ENCODE measurements around the gene GPRC5C. TPM values are rescaled to one million over a fixed set of nuclear protein-coding genes. Genes with fewer than 3 reads are reported as not detected.
A peak's percentile ranks its signal among the peaks of the same experiment; 100 is the strongest.

The GPRC5C gene
- total RNA-seq, 1 experiment from 2014 or later = 15.5 TPM

DNA sequence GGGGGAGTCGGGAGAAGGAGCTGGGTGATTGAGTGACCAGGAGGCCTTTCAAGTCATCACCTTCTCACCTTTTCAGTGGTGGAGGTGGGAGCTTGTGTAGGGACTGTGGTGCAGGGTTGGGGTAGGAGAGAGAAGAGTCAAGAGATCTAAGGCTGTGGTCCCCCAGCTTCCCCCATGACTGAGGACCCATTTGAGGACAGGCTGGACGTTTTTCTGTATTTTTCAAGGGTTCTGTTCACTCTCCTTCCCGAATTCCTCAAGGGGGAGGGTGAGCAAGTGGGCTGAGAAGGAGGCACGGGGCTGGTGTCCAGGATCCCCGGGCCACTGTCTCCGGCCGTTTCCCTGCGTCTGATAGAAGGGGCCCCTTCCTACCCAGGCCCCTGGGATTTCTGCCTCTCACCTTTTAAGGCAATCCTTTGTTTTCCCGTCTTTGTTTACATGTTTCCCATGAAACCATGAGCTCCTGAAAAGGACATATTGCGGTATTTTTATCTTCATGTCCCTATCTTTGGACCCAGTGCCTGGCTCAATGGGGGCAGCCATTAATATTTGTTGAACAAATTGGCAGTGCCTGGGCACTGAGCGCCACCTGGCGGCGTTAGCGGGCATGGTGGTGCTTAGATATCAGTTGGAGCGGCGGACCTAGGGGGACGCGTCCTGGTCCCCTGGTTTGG lies 25.4 kb downstream of the GPRC5C start:
- no peaks in the 10 kb centered on the region for H3K36me3 Mint-ChIP-seq (ENCODE audit: insufficient read depth in 1 of 3, low read depth in 3 of 3)
- H3K27ac ChIP-seq (ENCODE audit: insufficient read length, low read depth, low read length) = no peak overlapping the region
- no peak overlapping the region for H3K56ac ChIP-seq (ENCODE audit: insufficient read length, low read depth, low read length)
- H3K18ac ChIP-seq (ENCODE audit: insufficient read length, low read depth, low read length) = no peak overlapping the region
- H3K79me1 ChIP-seq (ENCODE audit: insufficient read depth, low read depth, low read length, poor library complexity, severe bottlenecking) = no peaks in the 10 kb centered on the region
- WGBS (ENCODE audit: extremely low coverage, insufficient read length, low lambda C conversion rate) = no CpG with 5 or more reads among the region's 18 CpGs
- peaks cover 51% of the 10 kb centered on the region for H3K27me3 Mint-ChIP-seq (ENCODE audit: low read depth)
- no peak overlapping the region for H4K5ac ChIP-seq (ENCODE audit: insufficient read length, low read depth, low read length)
- H3K9me3 Mint-ChIP-seq = no peaks in the 10 kb centered on the region
- H3K9ac ChIP-seq (ENCODE audit: extremely low read depth, insufficient read length, low read length) = no peak overlapping the region
- no peak overlapping the region for H2BK12ac ChIP-seq (ENCODE audit: insufficient read length, low read depth, low read length)
- no peak overlapping the region for H2AFZ ChIP-seq (ENCODE audit: low read length)
- H2AK5ac ChIP-seq (ENCODE audit: insufficient read length, low read length) = no peak overlapping the region
- no peak overlapping the region for H4K8ac ChIP-seq (replicated peaks; ENCODE audit: insufficient read length, low read depth, low read length)
- no peak overlapping the region for H2BK5ac ChIP-seq (ENCODE audit: insufficient read length, low read length)
- no peak overlapping the region for H3T11ph ChIP-seq (ENCODE audit: low read length)
- H3K4me1 Mint-ChIP-seq = peaks cover 30 to 38% of the 10 kb centered on the region in 2 experiments
- TF ChIP-seq, protein P1, sequence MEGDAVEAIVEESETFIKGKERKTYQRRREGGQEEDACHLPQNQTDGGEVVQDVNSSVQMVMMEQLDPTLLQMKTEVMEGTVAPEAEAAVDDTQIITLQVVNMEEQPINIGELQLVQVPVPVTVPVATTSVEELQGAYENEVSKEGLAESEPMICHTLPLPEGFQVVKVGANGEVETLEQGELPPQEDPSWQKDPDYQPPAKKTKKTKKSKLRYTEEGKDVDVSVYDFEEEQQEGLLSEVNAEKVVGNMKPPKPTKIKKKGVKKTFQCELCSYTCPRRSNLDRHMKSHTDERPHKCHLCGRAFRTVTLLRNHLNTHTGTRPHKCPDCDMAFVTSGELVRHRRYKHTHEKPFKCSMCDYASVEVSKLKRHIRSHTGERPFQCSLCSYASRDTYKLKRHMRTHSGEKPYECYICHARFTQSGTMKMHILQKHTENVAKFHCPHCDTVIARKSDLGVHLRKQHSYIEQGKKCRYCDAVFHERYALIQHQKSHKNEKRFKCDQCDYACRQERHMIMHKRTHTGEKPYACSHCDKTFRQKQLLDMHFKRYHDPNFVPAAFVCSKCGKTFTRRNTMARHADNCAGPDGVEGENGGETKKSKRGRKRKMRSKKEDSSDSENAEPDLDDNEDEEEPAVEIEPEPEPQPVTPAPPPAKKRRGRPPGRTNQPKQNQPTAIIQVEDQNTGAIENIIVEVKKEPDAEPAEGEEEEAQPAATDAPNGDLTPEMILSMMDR (conservative IDR thresholded peaks at IDR 0.05) = peak; percentile 95
- H3K27ac Mint-ChIP-seq = no peak overlapping the region
- H2BK15ac ChIP-seq (ENCODE audit: low read depth, low read length) = no peak overlapping the region
- no peak overlapping the region for H2BK120ac ChIP-seq (ENCODE audit: low read depth, low read length, poor library complexity, severe bottlenecking)
- no peak overlapping the region for H3K14ac ChIP-seq (ENCODE audit: insufficient read depth, low read length)
- no peaks in the 10 kb centered on the region for H3K79me2 ChIP-seq (ENCODE audit: insufficient read depth, low read length)
- peak; percentile 83 for DNase-seq
- no peak overlapping the region for H3K23ac ChIP-seq (ENCODE audit: insufficient read length, low read depth, low read length)
- H3K27me3 ChIP-seq (ENCODE audit: insufficient read depth, low read length) = peaks cover 11% of the 10 kb centered on the region; the same call in 1 of the 2 replicates
- H3K4me1 ChIP-seq (ENCODE audit: insufficient read depth, low read length) = peaks cover 3% of the 10 kb centered on the region; the same call in 1 of the 2 replicates
- no peak overlapping the region; a peak in 2 of 5 replicates for H3K4me3 Mint-ChIP-seq
- no peak overlapping the region for H3K4me2 ChIP-seq (ENCODE audit: insufficient read depth, insufficient read length, low read length)
- H3K23me2 ChIP-seq (ENCODE audit: insufficient read length, low read depth, low read length, poor library complexity, severe bottlenecking) = peaks cover 7% of the 10 kb centered on the region
- H4K91ac ChIP-seq (ENCODE audit: insufficient read length, low read depth, low read length) = no peak overlapping the region
- no peaks in the 10 kb centered on the region for H3K9me3 ChIP-seq (ENCODE audit: control insufficient read depth, low read depth, low read length)
- no peaks in the 10 kb centered on the region for H4K20me1 ChIP-seq (ENCODE audit: control insufficient read depth, insufficient read depth, insufficient read length)
- no peak overlapping the region for H2BK20ac ChIP-seq (ENCODE audit: low read depth, low read length, poor library complexity, severe bottlenecking)
- no peak overlapping the region for H3K4ac ChIP-seq (ENCODE audit: low read depth, low read length)

Measured in H9 (cell line).